HepG2 (cell line): ENCODE data around the gene FAM181A. TPM values are rescaled to one million over a fixed set of nuclear protein-coding genes. Genes with fewer than 3 reads are reported as not detected.

Experiments used
- DDIT3 ChIP-seq: sonication (generic); formaldehyde crosslinking; IDR thresholded peaks from 2 replicates; pipeline ENCODE4 v1.4.0; 2020; ENCODE audit warnings: mild to moderate bottlenecking, missing genetic modification reagents
- EZH2 ChIP-seq: conservative IDR thresholded peaks from 2 replicates; pipeline ENCODE4 v1.6.1; 2012; ENCODE audit warnings: mild to moderate bottlenecking, low read depth, low read length, moderate library complexity
- FOXO4 ChIP-seq: sonication (generic); formaldehyde crosslinking; conservative IDR thresholded peaks from 2 replicates; pipeline ENCODE4 v1.8.1; 2023; ENCODE audit warnings: missing genetic modification reagents
- GTF3A ChIP-seq: sonication (generic); formaldehyde crosslinking; conservative IDR thresholded peaks from 2 replicates; pipeline ENCODE4 v1.4.0; 2020; ENCODE audit warnings: mild to moderate bottlenecking, missing genetic modification reagents
- HINFP ChIP-seq: sonication (generic); formaldehyde crosslinking; IDR thresholded peaks from 2 replicates; pipeline ENCODE4 v1.4.0; 2020; ENCODE audit warnings: low read depth, mild to moderate bottlenecking, missing genetic modification reagents
- HNRNPL ChIP-seq: fragments of 200-400 bp; formaldehyde crosslinking; IDR thresholded peaks from 2 replicates; pipeline ENCODE4 v1.6.1; 2017; ENCODE audit warnings: mild to moderate bottlenecking, low read depth, low read length
- ISX ChIP-seq: sonication (generic); formaldehyde crosslinking; conservative IDR thresholded peaks from 2 replicates; pipeline ENCODE4 v1.5.0; 2020; ENCODE audit warnings: missing genetic modification reagents
- MATR3 ChIP-seq: sonication (generic); formaldehyde crosslinking; IDR thresholded peaks from 2 replicates; pipeline ENCODE4 v1.4.0; 2020; ENCODE audit warnings: missing genetic modification reagents
- MXI1 ChIP-seq: IDR thresholded peaks from 3 replicates; pipeline ENCODE4 v1.6.1; 2012; ENCODE audit warnings: low read depth, low read length, inconsistent platforms, borderline replicate concordance
- NAIF1 ChIP-seq: sonication (generic); formaldehyde crosslinking; IDR thresholded peaks from 2 replicates; pipeline ENCODE4 v1.5.0; 2020; ENCODE audit warnings: mild to moderate bottlenecking, missing genetic modification reagents, borderline replicate concordance
- POLR2A ChIP-seq, 2 experiments: IDR thresholded peaks; 2 replicates each; pipeline ENCODE4 v1.6.1; 2011; ENCODE audit warnings: low read depth in 2 of 2, low read length in 2 of 2, mild to moderate bottlenecking in 1 of 2, moderate library complexity in 1 of 2; ENCODE audit not compliant: insufficient read depth in 1 of 2
- RAD21 ChIP-seq: fragments of 450-650 bp; formaldehyde crosslinking; IDR thresholded peaks from 2 replicates; pipeline ENCODE4 v1.5.0; 2020; ENCODE audit warnings: mild to moderate bottlenecking
- REXO4 ChIP-seq: sonication (generic); formaldehyde crosslinking; IDR thresholded peaks from 2 replicates; pipeline ENCODE4 v1.8.0; 2022; ENCODE audit warnings: missing genetic modification reagents, mild to moderate bottlenecking, borderline replicate concordance
- TCF12 ChIP-seq, 2 experiments: fragments of 450-650 bp in 1 of 2; sonication (generic) in 1 of 2; formaldehyde crosslinking in 1 of 2; IDR thresholded peaks; 2 replicates each; pipeline versions ENCODE4 v1.6.1 to v1.8.0; 2017 to 2022; ENCODE audit warnings: antibody characterized with exemption in 1 of 2, mild to moderate bottlenecking in 1 of 2, missing genetic modification reagents in 1 of 2, moderate library complexity in 1 of 2
- THAP8 ChIP-seq: sonication (generic); formaldehyde crosslinking; IDR thresholded peaks from 2 replicates; pipeline ENCODE4 v1.5.1; 2020; ENCODE audit warnings: missing genetic modification reagents, mild to moderate bottlenecking, borderline replicate concordance
- ZBTB38 ChIP-seq: sonication (generic); formaldehyde crosslinking; IDR thresholded peaks from 2 replicates; pipeline ENCODE4 v1.5.1; 2020; ENCODE audit warnings: mild to moderate bottlenecking, missing genetic modification reagents
- ZBTB8A ChIP-seq: sonication (generic); formaldehyde crosslinking; IDR thresholded peaks from 2 replicates; pipeline ENCODE4 v1.4.0; 2020; ENCODE audit warnings: mild to moderate bottlenecking, low read depth, missing genetic modification reagents, borderline replicate concordance
- ZFYVE20 ChIP-seq: sonication (generic); formaldehyde crosslinking; IDR thresholded peaks from 2 replicates; pipeline ENCODE4 v1.8.0; 2023; ENCODE audit warnings: low read depth, mild to moderate bottlenecking, moderate library complexity, missing genetic modification reagents, borderline replicate concordance
- ZMYM2 ChIP-seq: sonication (generic); formaldehyde crosslinking; IDR thresholded peaks from 2 replicates; pipeline ENCODE4 v1.8.0; 2022; ENCODE audit warnings: mild to moderate bottlenecking, missing genetic modification reagents
- ZNF10 ChIP-seq: sonication (generic); formaldehyde crosslinking; IDR thresholded peaks from 2 replicates; pipeline ENCODE4 v1.4.0; 2020; ENCODE audit warnings: mild to moderate bottlenecking, low read depth, missing genetic modification reagents, borderline replicate concordance
- ZNF275 ChIP-seq: sonication (generic); formaldehyde crosslinking; IDR thresholded peaks from 2 replicates; pipeline ENCODE4 v1.8.0; 2022; ENCODE audit warnings: missing genetic modification reagents, mild to moderate bottlenecking, inconsistent platforms, borderline replicate concordance
- ZNF746 ChIP-seq: sonication (generic); formaldehyde crosslinking; IDR thresholded peaks from 2 replicates; pipeline ENCODE4 v1.8.0; 2022; ENCODE audit warnings: mild to moderate bottlenecking, missing genetic modification reagents
- polyA plus RNA-seq, 8 experiments: library from polyadenylated mRNA; depleted of rRNA in 3 of 8; stranded (reverse) in 7 of 8; unstranded in 1 of 8; fragments of >200 nt; fragmentation: Illumina TruSeq in 4 of 8; extraction: Trizol in 4 of 8; gene quantifications; 2 replicates each; pipeline versions ENCODE4 v1.2.1 to v1.2.3, GENCODE V29; 2011 to 2016; ENCODE audit warnings: low read depth in 4 of 8, missing spikeins in 1 of 8, mixed read lengths in 1 of 8; ENCODE audit not compliant: insufficient read depth in 1 of 8
- total RNA-seq, 5 experiments: library from RNA; depleted of rRNA; stranded (reverse); fragments of >200 nt; fragmentation: Illumina TruSeq; extraction: Trizol; gene quantifications; 2 replicates each; pipeline ENCODE4 v1.2.3, GENCODE V29; 2016; ENCODE audit warnings: low read depth in 1 of 5

Gene FAM181A
- total and polyA plus RNA-seq, 2 of the 13 experiments (the other 11 are each of a cell fraction or from before 2014, with no cell fraction given): 1.1 to 1.5 TPM

- TF ChIP-seq ZNF275 (CRISPR knock-in tag) (peak; percentile 72; the same call in 1 of the 2 replicates), EZH2 (no peak), GTF3A (CRISPR knock-in tag) (no peak), HNRNPL (peak; percentile 83; the same call in 1 of the 2 replicates), DDIT3 (CRISPR knock-in tag) (no peak), HINFP (peak; percentile 69; the same call in 1 of the 2 replicates), POLR2A (IDR thresholded peaks at IDR 0.05; ENCODE audit: insufficient read depth in 1 of 2, low read depth in 2 of 2, low read length in 2 of 2) (peak; percentile 60 to 82), MXI1 (peak; percentile 46; the same call in 1 of the 3 replicates), ZBTB38 (CRISPR knock-in tag) (peak; percentile 85), ZNF10 (CRISPR knock-in tag) (no peak), TCF12 (IDR thresholded peaks at IDR 0.05) (no peak), TCF12 (CRISPR knock-in tag; IDR thresholded peaks at IDR 0.05) (peak; percentile 70; the same call in 1 of the 2 replicates), ISX (0 out of 2 replicates have a peak, but pooled peaks have one; percentile 36), ZNF746 (CRISPR knock-in tag) (peak; percentile 91), REXO4 (no peak), ZFYVE20 (no peak), ZBTB8A (no peak), RAD21 (CRISPR knock-in tag) (peak; percentile 20; the same call in 1 of the 2 replicates), NAIF1 (peak; percentile 77), THAP8 (CRISPR knock-in tag) (no peak), MATR3 (no peak), FOXO4 (CRISPR knock-in tag) (no peak), ZMYM2 (CRISPR knock-in tag) (peak; percentile 65; the same call in 1 of the 2 replicates)
Measured at GRCh38 chr14:93959239-93960107, 32.3 kb downstream of the FAM181A start (continued).
